ENCODE data around the gene CAMK1D.

The CAMK1D gene

GRCh38 chr10:12535656-12536055 lies 186.3 kb downstream of the CAMK1D start:
- TF ChIP-seq ESRRG (CRISPR knock-in tag; IDR thresholded peaks at IDR 0.05) (no peak), RARB (CRISPR knock-in tag; IDR thresholded peaks at IDR 0.05) (no peak), TOX (CRISPR knock-in tag; IDR thresholded peaks at IDR 0.05; ENCODE audit: borderline replicate concordance) (no peak), OSR1 (CRISPR knock-in tag; IDR thresholded peaks at IDR 0.05) (no peak), POU6F1 (CRISPR knock-in tag; IDR thresholded peaks at IDR 0.05; ENCODE audit: borderline replicate concordance, low read depth) (no peak), SNAI2 (CRISPR knock-in tag; IDR thresholded peaks at IDR 0.05) (no peak), CSDC2 (CRISPR knock-in tag; IDR thresholded peaks at IDR 0.05) (no peak), ZFP30 (CRISPR knock-in tag; IDR thresholded peaks at IDR 0.05) (no peak), ZC3H10 (CRISPR knock-in tag; IDR thresholded peaks at IDR 0.05) (no peak), TCF4 (CRISPR knock-in tag; IDR thresholded peaks at IDR 0.05; ENCODE audit: borderline replicate concordance) (no peak), GLIS3 (CRISPR knock-in tag; IDR thresholded peaks at IDR 0.05) (no peak), PPARA (CRISPR knock-in tag; IDR thresholded peaks at IDR 0.05; ENCODE audit: borderline replicate concordance) (no peak), ZFP3 (CRISPR knock-in tag; IDR thresholded peaks at IDR 0.05) (no peak), BACH2 (CRISPR knock-in tag; IDR thresholded peaks at IDR 0.05; ENCODE audit: borderline replicate concordance) (no peak)
- TF ChIP-seq, protein P1, sequence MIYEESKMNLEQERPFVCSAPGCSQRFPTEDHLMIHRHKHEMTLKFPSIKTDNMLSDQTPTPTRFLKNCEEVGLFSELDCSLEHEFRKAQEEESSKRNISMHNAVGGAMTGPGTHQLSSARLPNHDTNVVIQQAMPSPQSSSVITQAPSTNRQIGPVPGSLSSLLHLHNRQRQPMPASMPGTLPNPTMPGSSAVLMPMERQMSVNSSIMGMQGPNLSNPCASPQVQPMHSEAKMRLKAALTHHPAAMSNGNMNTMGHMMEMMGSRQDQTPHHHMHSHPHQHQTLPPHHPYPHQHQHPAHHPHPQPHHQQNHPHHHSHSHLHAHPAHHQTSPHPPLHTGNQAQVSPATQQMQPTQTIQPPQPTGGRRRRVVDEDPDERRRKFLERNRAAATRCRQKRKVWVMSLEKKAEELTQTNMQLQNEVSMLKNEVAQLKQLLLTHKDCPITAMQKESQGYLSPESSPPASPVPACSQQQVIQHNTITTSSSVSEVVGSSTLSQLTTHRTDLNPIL (CRISPR knock-in tag; IDR thresholded peaks at IDR 0.05; ENCODE audit: low read depth) = no peak
- TF ChIP-seq, protein P2, sequence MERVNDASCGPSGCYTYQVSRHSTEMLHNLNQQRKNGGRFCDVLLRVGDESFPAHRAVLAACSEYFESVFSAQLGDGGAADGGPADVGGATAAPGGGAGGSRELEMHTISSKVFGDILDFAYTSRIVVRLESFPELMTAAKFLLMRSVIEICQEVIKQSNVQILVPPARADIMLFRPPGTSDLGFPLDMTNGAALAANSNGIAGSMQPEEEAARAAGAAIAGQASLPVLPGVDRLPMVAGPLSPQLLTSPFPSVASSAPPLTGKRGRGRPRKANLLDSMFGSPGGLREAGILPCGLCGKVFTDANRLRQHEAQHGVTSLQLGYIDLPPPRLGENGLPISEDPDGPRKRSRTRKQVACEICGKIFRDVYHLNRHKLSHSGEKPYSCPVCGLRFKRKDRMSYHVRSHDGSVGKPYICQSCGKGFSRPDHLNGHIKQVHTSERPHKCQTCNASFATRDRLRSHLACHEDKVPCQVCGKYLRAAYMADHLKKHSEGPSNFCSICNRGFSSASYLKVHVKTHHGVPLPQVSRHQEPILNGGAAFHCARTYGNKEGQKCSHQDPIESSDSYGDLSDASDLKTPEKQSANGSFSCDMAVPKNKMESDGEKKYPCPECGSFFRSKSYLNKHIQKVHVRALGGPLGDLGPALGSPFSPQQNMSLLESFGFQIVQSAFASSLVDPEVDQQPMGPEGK (CRISPR knock-in tag; IDR thresholded peaks at IDR 0.05; ENCODE audit: borderline replicate concordance) = no peak
- TF ChIP-seq, protein P3, sequence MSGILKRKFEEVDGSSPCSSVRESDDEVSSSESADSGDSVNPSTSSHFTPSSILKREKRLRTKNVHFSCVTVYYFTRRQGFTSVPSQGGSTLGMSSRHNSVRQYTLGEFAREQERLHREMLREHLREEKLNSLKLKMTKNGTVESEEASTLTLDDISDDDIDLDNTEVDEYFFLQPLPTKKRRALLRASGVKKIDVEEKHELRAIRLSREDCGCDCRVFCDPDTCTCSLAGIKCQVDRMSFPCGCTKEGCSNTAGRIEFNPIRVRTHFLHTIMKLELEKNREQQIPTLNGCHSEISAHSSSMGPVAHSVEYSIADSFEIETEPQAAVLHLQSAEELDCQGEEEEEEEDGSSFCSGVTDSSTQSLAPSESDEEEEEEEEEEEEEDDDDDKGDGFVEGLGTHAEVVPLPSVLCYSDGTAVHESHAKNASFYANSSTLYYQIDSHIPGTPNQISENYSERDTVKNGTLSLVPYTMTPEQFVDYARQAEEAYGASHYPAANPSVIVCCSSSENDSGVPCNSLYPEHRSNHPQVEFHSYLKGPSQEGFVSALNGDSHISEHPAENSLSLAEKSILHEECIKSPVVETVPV (CRISPR knock-in tag; IDR thresholded peaks at IDR 0.05) = no peak
- no peak for ATAC-seq

DNA sequence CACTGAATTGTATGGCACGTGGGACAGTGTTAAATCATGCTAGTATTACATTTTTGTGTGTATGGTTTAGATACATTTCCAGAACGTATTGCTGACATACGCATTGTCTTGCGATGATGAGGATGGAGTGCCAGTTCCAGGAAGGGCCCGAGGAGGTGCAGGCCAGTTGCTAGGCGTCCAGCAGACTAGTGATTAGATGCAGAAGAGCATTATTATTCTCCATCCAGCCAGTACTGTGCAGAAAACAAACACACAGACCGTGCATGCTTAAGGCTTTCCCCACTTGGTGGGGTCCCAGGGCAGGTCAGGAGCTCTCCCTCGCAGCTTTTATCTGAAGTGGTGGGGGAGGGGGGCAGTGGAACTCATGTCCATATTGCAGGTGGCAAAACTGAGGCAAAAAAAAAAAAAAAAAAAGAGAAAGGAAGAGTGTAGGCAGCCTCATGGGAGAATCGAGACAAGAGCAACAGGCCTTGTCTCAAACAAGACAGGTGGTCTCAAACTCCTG lies 189.2 kb downstream of the CAMK1D start:
- TF ChIP-seq ZFP3 (CRISPR knock-in tag; IDR thresholded peaks at IDR 0.05) = no peak
- TF ChIP-seq, protein P3 (CRISPR knock-in tag; IDR thresholded peaks at IDR 0.05) = no peak
- TF ChIP-seq, protein P2 (CRISPR knock-in tag; IDR thresholded peaks at IDR 0.05; ENCODE audit: borderline replicate concordance) = no peak
- TF ChIP-seq ESRRG (CRISPR knock-in tag; IDR thresholded peaks at IDR 0.05) = no peak
- no peak for TF ChIP-seq ZFP30 (CRISPR knock-in tag; IDR thresholded peaks at IDR 0.05)
- TF ChIP-seq ZC3H10 (CRISPR knock-in tag; IDR thresholded peaks at IDR 0.05) = no peak
- TF ChIP-seq BACH2 (CRISPR knock-in tag; IDR thresholded peaks at IDR 0.05; ENCODE audit: borderline replicate concordance) = no peak
- TF ChIP-seq, protein P4, sequence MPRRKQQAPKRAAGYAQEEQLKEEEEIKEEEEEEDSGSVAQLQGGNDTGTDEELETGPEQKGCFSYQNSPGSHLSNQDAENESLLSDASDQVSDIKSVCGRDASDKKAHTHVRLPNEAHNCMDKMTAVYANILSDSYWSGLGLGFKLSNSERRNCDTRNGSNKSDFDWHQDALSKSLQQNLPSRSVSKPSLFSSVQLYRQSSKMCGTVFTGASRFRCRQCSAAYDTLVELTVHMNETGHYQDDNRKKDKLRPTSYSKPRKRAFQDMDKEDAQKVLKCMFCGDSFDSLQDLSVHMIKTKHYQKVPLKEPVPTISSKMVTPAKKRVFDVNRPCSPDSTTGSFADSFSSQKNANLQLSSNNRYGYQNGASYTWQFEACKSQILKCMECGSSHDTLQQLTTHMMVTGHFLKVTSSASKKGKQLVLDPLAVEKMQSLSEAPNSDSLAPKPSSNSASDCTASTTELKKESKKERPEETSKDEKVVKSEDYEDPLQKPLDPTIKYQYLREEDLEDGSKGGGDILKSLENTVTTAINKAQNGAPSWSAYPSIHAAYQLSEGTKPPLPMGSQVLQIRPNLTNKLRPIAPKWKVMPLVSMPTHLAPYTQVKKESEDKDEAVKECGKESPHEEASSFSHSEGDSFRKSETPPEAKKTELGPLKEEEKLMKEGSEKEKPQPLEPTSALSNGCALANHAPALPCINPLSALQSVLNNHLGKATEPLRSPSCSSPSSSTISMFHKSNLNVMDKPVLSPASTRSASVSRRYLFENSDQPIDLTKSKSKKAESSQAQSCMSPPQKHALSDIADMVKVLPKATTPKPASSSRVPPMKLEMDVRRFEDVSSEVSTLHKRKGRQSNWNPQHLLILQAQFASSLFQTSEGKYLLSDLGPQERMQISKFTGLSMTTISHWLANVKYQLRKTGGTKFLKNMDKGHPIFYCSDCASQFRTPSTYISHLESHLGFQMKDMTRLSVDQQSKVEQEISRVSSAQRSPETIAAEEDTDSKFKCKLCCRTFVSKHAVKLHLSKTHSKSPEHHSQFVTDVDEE (CRISPR knock-in tag; IDR thresholded peaks at IDR 0.05) = no peak
- TF ChIP-seq ARNTL (CRISPR knock-in tag; IDR thresholded peaks at IDR 0.05; ENCODE audit: borderline replicate concordance, low read depth) = no peak
- TF ChIP-seq, protein P1 (CRISPR knock-in tag; IDR thresholded peaks at IDR 0.05; ENCODE audit: low read depth) = no peak
- no peak for TF ChIP-seq CSDC2 (CRISPR knock-in tag; IDR thresholded peaks at IDR 0.05)
- no peak for TF ChIP-seq PPARA (CRISPR knock-in tag; IDR thresholded peaks at IDR 0.05; ENCODE audit: borderline replicate concordance)
- no peak for TF ChIP-seq ZNF8 (CRISPR knock-in tag; IDR thresholded peaks at IDR 0.05)
- TF ChIP-seq ZNF70 (CRISPR knock-in tag; IDR thresholded peaks at IDR 0.05) = no peak
- no peak for TF ChIP-seq ISL1 (CRISPR knock-in tag; IDR thresholded peaks at IDR 0.05)
- TF ChIP-seq GLIS3 (CRISPR knock-in tag; IDR thresholded peaks at IDR 0.05) = no peak
- TF ChIP-seq OSR1 (CRISPR knock-in tag; IDR thresholded peaks at IDR 0.05) = no peak
- TF ChIP-seq ZNF565 (CRISPR knock-in tag; conservative IDR thresholded peaks at IDR 0.05; ENCODE audit: low read depth) = no peak
- ATAC-seq = no peak

Data from SK-N-SH treated with all-trans-retinoic acid at 6 μM for 48 hours (cell line).